ENCODE measurements around the gene PLA2G6. TPM values are rescaled to one million over a fixed set of nuclear protein-coding genes. Genes with fewer than 3 reads are reported as not detected.

PLA2G6 gene
- total RNA-seq, 1 experiment from 2014 or later = 24.1 TPM

GRCh38 chr22:38139901-38140300, 41.7 kb downstream of the PLA2G6 start:
- H3T11ph ChIP-seq (ENCODE audit: low read length) = no peak overlapping the region
- no peak overlapping the region for H2BK12ac ChIP-seq (ENCODE audit: insufficient read length, low read depth, low read length)
- no peaks in the 10 kb centered on the region for H3K9me3 ChIP-seq (ENCODE audit: control insufficient read depth, low read depth, low read length)
- H4K91ac ChIP-seq (ENCODE audit: insufficient read length, low read depth, low read length) = no peak overlapping the region
- H3K14ac ChIP-seq (ENCODE audit: insufficient read depth, low read length) = no peak overlapping the region
- Mint-ChIP-seq H3K36me3 (ENCODE audit: insufficient read depth in 1 of 3, low read depth in 3 of 3) (peaks cover 3 to 37% (median 31%) of the 10 kb centered on the region in 3 experiments; a peak in 5 of 7 replicates), H3K4me1 (peaks cover 0 to 3% of the 10 kb centered on the region in 2 experiments; a peak in 1 of 4 replicates), H3K4me3 (no peak overlapping the region), H3K27me3 (ENCODE audit: low read depth) (no peaks in the 10 kb centered on the region), H3K9me3 (no peaks in the 10 kb centered on the region), H3K27ac (no peak overlapping the region; a peak in 2 of 7 replicates)
- no peak overlapping the region for H3K4ac ChIP-seq (ENCODE audit: low read depth, low read length)
- no peak overlapping the region for H2BK120ac ChIP-seq (ENCODE audit: low read depth, low read length, poor library complexity, severe bottlenecking)
- H2BK15ac ChIP-seq (ENCODE audit: low read depth, low read length) = no peak overlapping the region
- no peak overlapping the region for H2BK5ac ChIP-seq (ENCODE audit: insufficient read length, low read length)
- no peak overlapping the region for H3K18ac ChIP-seq (ENCODE audit: insufficient read length, low read depth, low read length)
- no peak overlapping the region for H2BK20ac ChIP-seq (ENCODE audit: low read depth, low read length, poor library complexity, severe bottlenecking)
- no peak overlapping the region for H3K9ac ChIP-seq (ENCODE audit: extremely low read depth, insufficient read length, low read length)
- no peak overlapping the region for H3K4me2 ChIP-seq (ENCODE audit: insufficient read depth, insufficient read length, low read length)
- H4K5ac ChIP-seq (ENCODE audit: insufficient read length, low read depth, low read length) = no peak overlapping the region
- H3K27me3 ChIP-seq (ENCODE audit: insufficient read depth, low read length) = no peaks in the 10 kb centered on the region
- no peaks in the 10 kb centered on the region for H3K23me2 ChIP-seq (ENCODE audit: insufficient read length, low read depth, low read length, poor library complexity, severe bottlenecking)
- H3K79me1 ChIP-seq (ENCODE audit: insufficient read depth, low read depth, low read length, poor library complexity, severe bottlenecking) = no peaks in the 10 kb centered on the region
- no peaks in the 10 kb centered on the region for H3K4me1 ChIP-seq (ENCODE audit: insufficient read depth, low read length)
- H4K20me1 ChIP-seq (ENCODE audit: control insufficient read depth, insufficient read depth, insufficient read length) = no peaks in the 10 kb centered on the region
- H3K79me2 ChIP-seq (ENCODE audit: insufficient read depth, low read length) = no peaks in the 10 kb centered on the region
- no peak overlapping the region for H3K23ac ChIP-seq (ENCODE audit: insufficient read length, low read depth, low read length)
- H4K8ac ChIP-seq (replicated peaks; ENCODE audit: insufficient read length, low read depth, low read length) = no peak overlapping the region
- TF ChIP-seq CTCF (conservative IDR thresholded peaks at IDR 0.05) = no peak
- WGBS (ENCODE audit: extremely low coverage, insufficient read length, low lambda C conversion rate) = no CpG with 5 or more reads among the region's 11 CpGs
- DNase-seq = no peak
- H2AK5ac ChIP-seq (ENCODE audit: insufficient read length, low read length) = no peak overlapping the region
- H3K56ac ChIP-seq (ENCODE audit: insufficient read length, low read depth, low read length) = no peak overlapping the region
- no peak overlapping the region for H2AFZ ChIP-seq (ENCODE audit: low read length)
- no peak overlapping the region for H3K27ac ChIP-seq (ENCODE audit: insufficient read length, low read depth, low read length)

Measured in H9 (cell line).